GM18502 (cell line): ENCODE data around the gene ITPR3.

ENCODE experiments used
- ATAC-seq: cut with Tn5 transposase; IDR thresholded peaks from one replicate; pipeline ENCODE4 v1.9.1; 2021; ENCODE audit warnings: mild to moderate bottlenecking; ENCODE audit not compliant: unreplicated experiment, poor library complexity

ITPR3 gene

DNA sequence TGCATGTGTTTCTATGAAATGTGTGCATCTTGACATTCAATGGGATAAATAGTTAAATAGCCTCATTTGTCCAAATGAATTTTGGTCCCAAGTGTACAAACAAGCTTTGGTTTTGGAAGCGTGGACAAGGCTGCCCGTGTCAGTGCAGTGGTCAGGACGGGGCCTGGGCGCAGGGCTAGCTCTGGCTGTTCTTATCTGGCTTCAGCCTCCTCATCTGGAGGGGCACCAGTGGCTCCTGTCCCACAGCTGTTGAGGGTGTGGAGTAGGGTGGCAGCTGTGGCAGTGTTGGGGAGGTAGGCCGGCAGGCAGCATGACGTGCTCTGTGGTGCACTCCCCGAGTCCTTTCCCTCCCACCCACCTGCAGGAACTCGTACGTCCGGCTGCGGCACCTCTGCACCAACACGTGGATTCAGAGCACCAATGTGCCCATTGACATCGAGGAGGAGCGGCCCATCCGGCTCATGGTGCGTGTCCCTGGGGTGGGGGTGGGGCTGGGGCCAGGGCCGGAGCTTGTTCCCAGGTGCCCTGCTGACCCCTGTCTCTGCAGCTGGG is 43.5 kb downstream of the ITPR3 start:
- no peak for ATAC-seq

GRCh38 chr6:33665957-33666356 is 44.8 kb downstream of the ITPR3 start:
- no peak for ATAC-seq

DNA sequence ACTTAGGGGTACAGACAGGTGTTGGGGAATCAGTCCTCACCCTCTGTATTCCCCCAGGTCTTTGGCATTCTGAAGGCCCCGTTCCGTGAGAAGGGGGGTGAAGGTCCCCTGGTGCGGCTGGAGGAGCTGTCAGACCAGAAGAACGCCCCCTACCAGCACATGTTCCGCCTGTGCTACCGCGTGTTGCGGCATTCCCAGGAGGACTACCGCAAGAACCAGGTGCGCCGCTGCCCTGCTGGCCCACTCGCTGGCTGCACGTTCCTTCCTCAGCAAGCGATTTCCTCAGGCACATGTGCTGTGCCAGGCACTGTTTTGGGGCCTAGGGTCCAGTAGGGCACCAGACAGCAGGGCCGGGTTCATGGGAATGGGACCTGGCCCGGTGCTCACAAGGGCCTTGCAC is 46.0 kb downstream of the ITPR3 start:
- ATAC-seq = no peak

GRCh38 chr6:33667776-33668175 is 46.7 kb downstream of the ITPR3 start:
- no peak for ATAC-seq

DNA sequence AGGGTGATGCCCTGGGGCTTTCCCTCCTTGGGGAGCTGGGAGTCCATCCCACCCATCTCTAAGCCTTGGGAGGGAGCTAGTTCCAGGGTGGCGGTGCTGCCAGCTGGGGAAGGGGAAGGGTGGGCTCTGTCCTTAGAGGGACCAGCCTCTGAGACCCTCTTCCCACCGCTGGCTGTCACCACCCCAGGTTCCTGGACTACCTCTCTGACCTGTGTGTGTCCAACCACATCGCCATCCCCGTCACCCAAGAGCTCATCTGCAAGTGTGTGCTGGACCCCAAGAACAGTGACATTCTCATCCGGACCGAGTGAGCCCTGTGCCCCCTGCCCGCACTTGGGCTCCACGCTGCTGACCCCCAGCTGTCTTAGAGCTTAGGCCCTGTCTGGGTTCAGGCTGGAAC is 47.2 kb downstream of the ITPR3 start:
- no peak for ATAC-seq

DNA sequence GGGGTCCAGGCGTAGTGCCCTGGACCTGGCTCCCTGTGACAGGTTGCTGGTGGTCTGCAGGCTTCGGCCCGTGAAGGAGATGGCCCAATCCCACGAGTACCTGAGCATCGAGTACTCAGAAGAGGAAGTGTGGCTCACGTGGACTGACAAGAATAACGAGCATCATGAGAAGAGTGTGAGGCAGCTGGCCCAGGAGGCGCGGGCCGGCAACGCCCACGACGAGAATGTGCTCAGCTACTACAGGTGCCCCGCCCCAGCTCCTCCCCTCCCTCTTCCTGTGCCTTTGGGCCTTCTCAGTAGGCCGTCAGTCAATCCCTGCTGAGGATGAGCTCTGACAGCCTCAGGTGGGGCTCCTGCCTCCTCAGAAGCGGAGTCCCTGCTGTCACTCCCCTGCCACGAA is 47.8 kb downstream of the ITPR3 start:
- ATAC-seq = no peak

DNA sequence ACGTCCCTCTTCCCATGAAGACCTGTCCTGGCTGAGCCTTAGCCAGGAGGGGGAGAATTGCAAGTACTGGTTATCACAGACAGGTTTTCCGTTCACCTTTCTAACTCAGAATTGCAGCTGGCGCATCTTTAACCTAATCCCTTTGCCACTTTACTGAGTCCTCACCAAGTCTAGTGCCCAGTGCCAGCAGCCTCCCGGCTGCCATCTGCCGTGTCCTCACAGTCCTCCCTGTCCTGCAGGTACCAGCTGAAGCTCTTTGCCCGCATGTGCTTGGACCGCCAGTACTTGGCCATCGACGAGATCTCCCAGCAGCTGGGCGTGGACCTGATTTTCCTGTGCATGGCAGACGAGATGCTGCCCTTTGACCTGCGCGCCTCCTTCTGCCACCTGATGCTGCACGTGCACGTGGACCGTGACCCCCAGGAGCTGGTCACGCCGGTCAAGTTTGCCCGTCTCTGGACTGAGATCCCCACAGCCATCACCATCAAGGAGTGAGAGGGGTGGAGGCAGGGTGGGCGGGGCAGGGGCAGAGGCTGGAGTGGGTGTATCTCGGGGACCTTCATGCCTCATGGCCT is 49.1 kb downstream of the ITPR3 start:
- ATAC-seq = no peak

GRCh38 chr6:33670971-33671743 is 50.0 kb downstream of the ITPR3 start:
- no peak for ATAC-seq

DNA sequence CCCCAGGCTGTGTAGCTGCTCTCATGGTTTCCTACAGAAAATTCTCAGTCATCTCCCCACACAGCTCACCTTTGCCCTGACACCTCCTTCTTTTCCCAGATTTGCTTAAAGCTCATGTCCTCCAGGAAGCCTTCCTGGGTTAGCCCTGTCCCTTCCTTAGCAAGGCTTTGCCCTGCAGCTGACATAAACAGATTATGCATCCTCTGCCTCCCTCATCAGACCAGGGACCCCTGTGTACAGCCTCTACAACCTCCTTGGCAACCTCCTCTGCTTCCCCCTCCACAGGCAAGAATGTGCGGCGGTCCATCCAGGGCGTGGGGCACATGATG is 50.6 kb downstream of the ITPR3 start:
- no peak for ATAC-seq

DNA sequence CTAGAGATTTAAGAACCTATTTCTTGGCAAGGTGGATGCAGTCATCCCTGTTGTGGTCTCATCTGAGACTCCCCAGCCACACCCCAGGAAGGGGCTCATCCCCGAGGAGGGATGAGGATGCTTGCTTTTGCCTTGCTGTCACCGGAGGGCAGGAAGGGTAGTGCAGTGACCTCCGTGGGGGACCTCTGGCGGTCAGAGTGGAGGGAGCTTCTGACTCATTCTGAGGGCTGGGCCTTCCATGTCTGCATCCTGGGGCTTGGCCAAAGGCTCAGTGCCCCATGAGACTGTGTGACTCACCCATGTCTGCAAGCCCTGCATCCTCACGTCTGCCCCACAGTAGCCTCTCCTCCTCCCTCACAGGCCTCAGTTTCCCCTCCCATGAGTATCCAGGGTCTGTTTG is 51.7 kb downstream of the ITPR3 start:
- no peak for ATAC-seq

DNA sequence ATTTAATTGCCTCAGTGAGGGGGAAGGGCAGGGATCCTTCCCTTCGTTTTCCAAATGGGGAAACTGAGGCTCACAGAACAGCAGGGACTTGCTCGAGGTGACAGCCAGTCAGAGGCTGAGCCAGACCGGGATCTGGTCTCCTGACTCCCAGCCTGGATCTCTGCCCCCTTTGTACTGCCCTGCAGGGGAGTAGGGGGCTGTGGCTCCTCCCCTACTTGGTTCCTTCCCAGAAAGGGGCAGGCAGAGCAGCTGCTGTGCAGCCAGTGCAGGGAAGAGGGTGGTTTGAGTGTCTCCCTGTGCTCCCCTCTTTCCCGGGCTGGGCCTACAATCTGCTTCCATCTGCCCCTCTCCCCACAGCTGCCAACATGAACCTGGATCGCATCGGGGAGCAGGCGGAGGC is 52.7 kb downstream of the ITPR3 start:
- ATAC-seq = no peak

GRCh38 chr6:33675968-33676367 is 54.8 kb downstream of the ITPR3 start:
- no peak for ATAC-seq

DNA sequence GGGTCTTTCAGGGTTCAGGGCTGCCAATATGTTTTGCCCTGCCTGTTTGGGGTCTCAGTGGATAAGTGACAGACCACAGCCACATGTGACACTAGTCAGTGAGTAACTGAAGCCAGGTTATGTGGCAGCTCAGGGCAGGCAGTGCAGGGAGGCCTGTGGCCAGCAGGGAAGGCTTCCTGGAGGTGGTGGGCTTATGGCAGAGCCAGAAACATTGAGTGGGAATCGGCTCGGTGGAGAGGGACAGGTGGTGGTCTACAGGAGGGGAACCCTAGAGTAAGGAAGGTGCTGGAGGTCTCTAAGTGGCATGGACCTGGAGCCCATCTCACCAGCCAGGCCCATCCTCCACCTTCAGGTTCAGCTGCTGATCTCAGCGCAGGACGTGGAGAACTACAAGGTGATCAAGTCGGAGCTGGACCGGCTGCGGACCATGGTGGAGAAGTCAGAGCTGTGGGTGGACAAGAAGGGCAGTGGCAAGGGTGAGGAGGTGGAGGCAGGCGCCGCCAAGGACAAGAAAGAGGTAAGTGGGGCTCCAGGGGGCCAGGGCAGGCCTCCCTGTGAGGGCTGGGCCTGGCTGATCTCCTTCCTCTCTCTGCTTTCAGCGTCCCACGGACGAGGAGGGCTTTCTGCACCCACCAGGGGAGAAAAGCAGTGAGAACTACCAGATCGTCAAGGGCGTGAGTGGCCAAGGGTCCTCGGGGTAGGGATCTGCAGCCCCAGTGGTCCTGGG is 55.5 kb downstream of the ITPR3 start:
- no peak for ATAC-seq

DNA sequence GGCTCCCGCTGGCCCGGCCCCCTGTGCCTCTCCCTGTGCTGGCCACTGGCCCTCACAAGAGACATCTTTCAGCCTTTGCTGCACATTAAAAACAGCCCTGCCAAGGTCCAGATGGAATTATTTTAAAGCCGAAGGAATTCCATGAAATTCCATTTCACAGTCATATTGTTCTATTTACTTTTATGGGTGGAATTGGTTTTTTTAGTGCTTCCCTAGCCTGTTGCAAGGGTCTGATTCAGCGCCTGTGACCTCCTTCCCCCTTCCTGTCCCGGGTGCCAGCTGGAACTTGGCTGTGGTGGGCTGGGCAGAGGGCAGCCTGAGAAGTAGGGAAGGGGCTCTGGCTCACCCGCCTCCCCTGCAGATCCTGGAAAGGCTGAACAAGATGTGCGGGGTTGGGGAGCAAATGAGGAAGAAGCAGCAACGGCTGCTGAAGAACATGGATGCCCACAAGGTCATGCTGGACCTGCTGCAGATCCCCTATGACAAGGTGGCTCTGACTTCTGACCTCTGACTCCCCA is 56.1 kb downstream of the ITPR3 start:
- no peak for ATAC-seq

- no peak for ATAC-seq
These were observed 56.6 kb downstream of the ITPR3 start for GRCh38 chr6:33677689-33678088.

- ATAC-seq = no peak
These were observed 57.3 kb downstream of the ITPR3 start for GRCh38 chr6:33678233-33678931.

GRCh38 chr6:33678932-33679490 is 57.9 kb downstream of the ITPR3 start:
- ATAC-seq = no peak

- no peak for ATAC-seq
These were observed 58.6 kb downstream of the ITPR3 start for GRCh38 chr6:33679761-33680160.

DNA sequence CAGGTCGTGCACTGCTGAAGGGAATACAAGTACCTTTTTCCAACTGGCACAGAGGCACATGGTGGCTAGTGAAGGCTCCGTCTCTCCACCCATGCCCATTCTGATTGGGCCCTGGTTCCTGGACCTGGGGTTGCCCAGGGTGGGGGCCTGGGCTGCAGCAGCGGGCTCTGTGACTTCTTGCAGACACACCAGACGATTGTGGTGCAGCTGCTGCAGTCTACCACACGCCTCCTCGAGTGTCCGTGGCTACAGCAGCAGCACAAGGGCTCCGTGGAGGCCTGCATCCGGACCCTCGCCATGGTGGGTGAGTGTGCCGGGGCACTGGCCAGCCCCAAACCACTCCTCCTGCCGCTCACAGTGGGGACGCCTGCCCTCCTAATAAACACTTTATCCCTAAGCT is 61.2 kb downstream of the ITPR3 start:
- no peak for ATAC-seq

DNA sequence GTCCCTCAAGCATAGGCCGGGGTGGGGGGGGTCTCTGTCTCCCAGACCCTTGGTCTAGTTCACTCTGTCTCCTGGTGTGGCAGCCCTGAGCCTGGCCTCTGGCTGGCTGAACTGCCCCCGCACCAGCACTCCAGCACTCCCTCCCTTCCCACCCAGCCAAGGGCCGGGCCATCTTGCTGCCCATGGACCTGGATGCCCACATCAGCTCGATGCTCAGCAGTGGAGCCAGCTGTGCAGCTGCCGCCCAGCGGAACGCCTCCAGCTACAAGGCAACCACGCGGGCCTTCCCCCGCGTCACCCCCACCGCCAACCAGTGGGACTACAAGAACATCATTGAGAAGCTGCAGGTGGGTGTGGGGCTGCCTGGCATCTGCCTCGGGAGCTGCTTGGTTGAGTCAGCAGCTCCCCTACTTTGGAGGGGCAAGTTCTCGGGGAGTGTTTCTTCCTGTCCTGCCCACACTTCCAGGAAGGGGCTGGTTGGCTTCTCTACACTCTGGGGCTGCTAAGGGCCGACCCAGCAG is 62.0 kb downstream of the ITPR3 start:
- no peak for ATAC-seq
